NT2/D1 (cell line): ENCODE data around the gene PHC1.

ENCODE experiments used
- SUZ12 ChIP-seq: IDR thresholded peaks from 2 replicates; pipeline ENCODE4 v1.6.1; 2011; ENCODE audit not compliant: insufficient read length, insufficient read depth; ENCODE audit errors: extremely low read depth
- ZNF274 ChIP-seq: IDR thresholded peaks from 2 replicates; pipeline ENCODE4 v1.6.1; 2011; ENCODE audit warnings: mild to moderate bottlenecking, low read depth, low read length

DNA sequence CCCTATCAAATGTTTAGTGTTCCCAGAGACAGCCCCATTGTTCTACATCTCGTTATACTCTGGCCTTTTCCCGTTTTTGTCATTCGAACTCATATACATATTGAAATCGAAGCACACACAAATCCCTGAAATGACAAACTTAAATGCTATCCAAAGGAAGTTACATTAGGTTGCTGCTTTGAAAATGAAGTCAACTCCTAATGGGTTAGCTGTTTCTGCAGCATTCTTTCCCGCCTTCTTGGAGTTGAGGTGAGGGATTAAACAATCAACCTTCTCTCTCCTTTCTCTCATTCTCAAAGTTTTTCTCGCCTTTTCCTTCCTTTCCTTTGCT lies 642 bp upstream of the PHC1 start:
- no peak for TF ChIP-seq ZNF274
- TF ChIP-seq SUZ12: no peak
